HepG2 (cell line): ENCODE results near the gene GGA2. TPM values are rescaled to one million over a fixed set of nuclear protein-coding genes. Genes with fewer than 3 reads are reported as not detected.

Experiments
- BCL6 ChIP-seq: IDR thresholded peaks from 2 replicates; pipeline ENCODE4 v1.6.1; 2016; ENCODE audit warnings: missing genetic modification reagents, missing compliant biosample characterization
- CHD4 ChIP-seq: fragments of 200-600 bp; sonication (generic); IDR thresholded peaks from 2 replicates; pipeline ENCODE4 v1.7.0; 2017; ENCODE audit warnings: mild to moderate bottlenecking, low read length, borderline replicate concordance
- PATZ1 ChIP-seq: sonication (generic); formaldehyde crosslinking; IDR thresholded peaks from 2 replicates; pipeline ENCODE4 v1.4.0; 2020; ENCODE audit warnings: missing genetic modification reagents
- SKIL ChIP-seq: sonication (generic); formaldehyde crosslinking; IDR thresholded peaks from 2 replicates; pipeline ENCODE4 v1.8.0; 2022; ENCODE audit warnings: missing genetic modification reagents, mild to moderate bottlenecking, moderate library complexity, borderline replicate concordance
- SMAD1 ChIP-seq: sonication (generic); formaldehyde crosslinking; IDR thresholded peaks from 2 replicates; pipeline ENCODE4 v1.4.0; 2020; ENCODE audit warnings: missing genetic modification reagents, low read depth, mild to moderate bottlenecking, borderline replicate concordance
- STAT5B ChIP-seq: sonication (generic); formaldehyde crosslinking; IDR thresholded peaks from 2 replicates; pipeline ENCODE4 v1.4.0; 2020; ENCODE audit warnings: missing genetic modification reagents
- TBX3 ChIP-seq: fragments of 450-650 bp; IDR thresholded peaks from 2 replicates; pipeline ENCODE4 v1.6.1; 2017; ENCODE audit warnings: antibody characterized with exemption, mild to moderate bottlenecking, inconsistent platforms, borderline replicate concordance
- ZBTB40 ChIP-seq, 2 experiments: fragments of 450-650 bp in 1 of 2; sonication (generic) in 1 of 2; formaldehyde crosslinking in 1 of 2; IDR thresholded peaks; 2 replicates each; pipeline versions ENCODE4 v1.6.1 to v1.8.0; 2016 to 2022; ENCODE audit warnings: antibody characterized with exemption in 1 of 2, mild to moderate bottlenecking in 1 of 2, missing genetic modification reagents in 1 of 2
- ZNF207 ChIP-seq: fragments of 450-650 bp; IDR thresholded peaks from 2 replicates; pipeline ENCODE4 v1.6.1; 2016; ENCODE audit warnings: antibody characterized with exemption, borderline replicate concordance
- ZNF570 ChIP-seq: sonication (generic); formaldehyde crosslinking; IDR thresholded peaks from 2 replicates; pipeline ENCODE4 v1.4.0; 2020; ENCODE audit warnings: mild to moderate bottlenecking, missing genetic modification reagents, borderline replicate concordance
- ZNF703 ChIP-seq: sonication (generic); formaldehyde crosslinking; IDR thresholded peaks from 2 replicates; pipeline ENCODE4 v1.5.1; 2020; ENCODE audit warnings: missing genetic modification reagents, mild to moderate bottlenecking, moderate library complexity, borderline replicate concordance
- ZNF75D ChIP-seq: sonication (generic); formaldehyde crosslinking; IDR thresholded peaks from 2 replicates; pipeline ENCODE4 v1.8.1; 2023; ENCODE audit warnings: missing genetic modification reagents, mild to moderate bottlenecking, borderline replicate concordance
- polyA plus RNA-seq, 8 experiments: library from polyadenylated mRNA; depleted of rRNA in 3 of 8; stranded (reverse) in 7 of 8; unstranded in 1 of 8; fragments of >200 nt; fragmentation: Illumina TruSeq in 4 of 8; extraction: Trizol in 4 of 8; gene quantifications; 2 replicates each; pipeline versions ENCODE4 v1.2.1 to v1.2.3, GENCODE V29; 2011 to 2016; ENCODE audit warnings: low read depth in 4 of 8, missing spikeins in 1 of 8, mixed read lengths in 1 of 8; ENCODE audit not compliant: insufficient read depth in 1 of 8
- total RNA-seq, 5 experiments: library from RNA; depleted of rRNA; stranded (reverse); fragments of >200 nt; fragmentation: Illumina TruSeq; extraction: Trizol; gene quantifications; 2 replicates each; pipeline ENCODE4 v1.2.3, GENCODE V29; 2016; ENCODE audit warnings: low read depth in 1 of 5

GGA2 gene
- total and polyA plus RNA-seq, 2 of the 13 experiments (the other 11 are each of a cell fraction or from before 2014, with no cell fraction given) = 51.5 to 69.8 TPM

- TF ChIP-seq ZBTB40 (IDR thresholded peaks at IDR 0.05) (no peak), ZBTB40 (CRISPR knock-in tag; IDR thresholded peaks at IDR 0.05) (peak; percentile 75), BCL6 (CRISPR knock-in tag) (peak; percentile 69; the same call in 1 of the 2 replicates), ZNF207 (no peak), SMAD1 (peak; percentile 97), ZNF75D (CRISPR knock-in tag) (no peak), ZNF703 (CRISPR knock-in tag) (no peak; the same call in 1 of the 2 replicates), TBX3 (no peak), ZNF570 (CRISPR knock-in tag) (0 out of 2 replicates have a peak, but pooled peaks have one; percentile 64), SKIL (CRISPR knock-in tag) (no peak), STAT5B (CRISPR knock-in tag) (peak; percentile 88; the same call in 1 of the 2 replicates), PATZ1 (CRISPR knock-in tag) (peak; percentile 97), CHD4 (no peak)
Observed at GRCh38 chr16:23510164-23510914, at the start of gene GGA2 (continued).
